ENCODE results near the gene BAIAP2. TPM values are rescaled to one million over a fixed set of nuclear protein-coding genes. Genes with fewer than 3 reads are reported as not detected.
"Not testable (repeated sequence)": the region's sequence is repeated elsewhere in the genome, so short reads cannot be mapped to it uniquely, and the experiment has no call there.

Gene BAIAP2
- total RNA-seq, 2 donors from 2014 or later = 9.9 to 15.6 TPM

- TF ChIP-seq CTCF (IDR thresholded peaks at IDR 0.05) = no peak
- no peak overlapping the region for H3K4me3 ChIP-seq
- no peak for DNase-seq (ENCODE audit: low spot score)
- no peaks in the 10 kb centered on the region for H3K27me3 ChIP-seq (replicated peaks; ENCODE audit: insufficient read depth)
- no peaks in the 10 kb centered on the region for H3K4me1 ChIP-seq (ENCODE audit: control insufficient read depth in 1 of 2, low read depth in 2 of 2)
- no peaks in the 10 kb centered on the region for H3K9me3 ChIP-seq
- ATAC-seq (ENCODE audit: insufficient number of reproducible peaks, low FRiP score, low read depth) = no peak
- no peak overlapping the region for H3K27ac ChIP-seq
- no peaks in the 10 kb centered on the region for H3K36me3 ChIP-seq
Observed at GRCh38 chr17:81076141-81076679, 41.3 kb downstream of the BAIAP2 start.

- not testable (repeated sequence) for H3K4me1 ChIP-seq (ENCODE audit: control insufficient read depth in 1 of 2, low read depth in 2 of 2); H3K4me3 ChIP-seq; DNase-seq (ENCODE audit: low spot score); H3K27ac ChIP-seq; H3K9me3 ChIP-seq; H3K36me3 ChIP-seq; ATAC-seq (ENCODE audit: insufficient number of reproducible peaks, low FRiP score, low read depth); H3K27me3 ChIP-seq (replicated peaks; ENCODE audit: insufficient read depth)
Observed at GRCh38 chr17:81078026-81078913, 43.3 kb downstream of the BAIAP2 start.

- Histone ChIP-seq H3K4me1 (ENCODE audit: control insufficient read depth in 1 of 2, low read depth in 2 of 2) (no peaks in the 10 kb centered on the region), H3K4me3 (no peak overlapping the region), H3K27ac (no peak overlapping the region), H3K27me3 (replicated peaks; ENCODE audit: insufficient read depth) (no peaks in the 10 kb centered on the region), H3K9me3 (no peaks in the 10 kb centered on the region), H3K36me3 (no peaks in the 10 kb centered on the region)
- DNase-seq (ENCODE audit: low spot score) = no peak
- no peak for ATAC-seq (ENCODE audit: insufficient number of reproducible peaks, low FRiP score, low read depth)
- no peak for TF ChIP-seq CTCF (IDR thresholded peaks at IDR 0.05)
Observed at GRCh38 chr17:81080019-81080418, 45.1 kb downstream of the BAIAP2 start.

- no peak overlapping the region for H3K27ac ChIP-seq
- H3K9me3 ChIP-seq = no peaks in the 10 kb centered on the region
- no peak for ATAC-seq (ENCODE audit: insufficient number of reproducible peaks, low FRiP score, low read depth)
- no peaks in the 10 kb centered on the region for H3K36me3 ChIP-seq
- no peak for DNase-seq (ENCODE audit: low spot score)
- TF ChIP-seq CTCF (IDR thresholded peaks at IDR 0.05) = no peak
- no peaks in the 10 kb centered on the region for H3K27me3 ChIP-seq (replicated peaks; ENCODE audit: insufficient read depth)
- no peak overlapping the region for H3K4me3 ChIP-seq
- no peaks in the 10 kb centered on the region for H3K4me1 ChIP-seq (ENCODE audit: control insufficient read depth in 1 of 2, low read depth in 2 of 2)
Observed at GRCh38 chr17:81081222-81082176, 46.5 kb downstream of the BAIAP2 start.

GRCh38 chr17:81082177-81083073 is 47.5 kb downstream of the BAIAP2 start:
- peaks cover 3% of the 10 kb centered on the region for H3K36me3 ChIP-seq
- no peaks in the 10 kb centered on the region for H3K4me1 ChIP-seq (ENCODE audit: control insufficient read depth in 1 of 2, low read depth in 2 of 2)
- TF ChIP-seq CTCF (IDR thresholded peaks at IDR 0.05) = no peak
- no peaks in the 10 kb centered on the region for H3K27me3 ChIP-seq (replicated peaks; ENCODE audit: insufficient read depth)
- no peak overlapping the region for H3K4me3 ChIP-seq
- ATAC-seq (ENCODE audit: insufficient number of reproducible peaks, low FRiP score, low read depth) (no peak), DNase-seq (ENCODE audit: low spot score) (no peak)
- H3K27ac ChIP-seq = no peak overlapping the region
- H3K9me3 ChIP-seq = no peaks in the 10 kb centered on the region
